GM19372 (cell line): Measurements from ENCODE around the gene STMN3.

Experiments used
- ATAC-seq: cut with Tn5 transposase; IDR thresholded peaks from one replicate; pipeline ENCODE4 v1.9.1; 2021; ENCODE audit warnings: mild to moderate bottlenecking, low read depth, moderate library complexity; ENCODE audit not compliant: unreplicated experiment

Gene STMN3

GRCh38 chr20:63592661-63593060, 60.6 kb downstream of the STMN3 start:
- no peak for ATAC-seq

DNA sequence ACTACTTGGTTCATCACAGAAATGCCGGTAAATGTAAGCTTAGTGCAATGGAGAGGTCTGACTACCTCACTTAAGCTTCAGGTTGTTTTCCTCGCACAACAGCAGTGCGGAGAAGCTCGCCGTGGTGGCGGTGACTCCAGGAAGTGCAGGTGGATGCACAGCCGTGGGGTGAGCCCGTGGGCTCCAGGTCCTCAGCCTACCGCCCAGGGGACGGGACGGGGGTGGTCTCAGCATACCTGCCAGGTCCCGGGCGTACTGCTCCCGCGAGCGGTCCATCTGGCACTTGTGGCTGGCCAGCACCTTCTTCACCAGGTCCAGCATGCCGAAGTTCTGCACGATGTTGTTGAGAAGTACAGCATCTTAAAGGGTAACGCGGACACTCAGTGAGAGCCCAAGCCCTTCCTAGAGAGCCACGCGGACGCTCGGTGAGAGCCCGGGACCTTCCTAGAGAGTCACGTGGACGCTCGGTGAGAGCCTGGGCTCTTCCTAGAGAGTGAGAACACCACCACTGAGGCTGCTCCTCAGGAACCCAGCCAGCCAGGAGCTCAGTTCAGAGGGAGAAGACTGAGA, 61.4 kb downstream of the STMN3 start:
- ATAC-seq: no peak

- ATAC-seq: no peak
Observed at GRCh38 chr20:63591147-63591533, 62.1 kb downstream of the STMN3 start.

DNA sequence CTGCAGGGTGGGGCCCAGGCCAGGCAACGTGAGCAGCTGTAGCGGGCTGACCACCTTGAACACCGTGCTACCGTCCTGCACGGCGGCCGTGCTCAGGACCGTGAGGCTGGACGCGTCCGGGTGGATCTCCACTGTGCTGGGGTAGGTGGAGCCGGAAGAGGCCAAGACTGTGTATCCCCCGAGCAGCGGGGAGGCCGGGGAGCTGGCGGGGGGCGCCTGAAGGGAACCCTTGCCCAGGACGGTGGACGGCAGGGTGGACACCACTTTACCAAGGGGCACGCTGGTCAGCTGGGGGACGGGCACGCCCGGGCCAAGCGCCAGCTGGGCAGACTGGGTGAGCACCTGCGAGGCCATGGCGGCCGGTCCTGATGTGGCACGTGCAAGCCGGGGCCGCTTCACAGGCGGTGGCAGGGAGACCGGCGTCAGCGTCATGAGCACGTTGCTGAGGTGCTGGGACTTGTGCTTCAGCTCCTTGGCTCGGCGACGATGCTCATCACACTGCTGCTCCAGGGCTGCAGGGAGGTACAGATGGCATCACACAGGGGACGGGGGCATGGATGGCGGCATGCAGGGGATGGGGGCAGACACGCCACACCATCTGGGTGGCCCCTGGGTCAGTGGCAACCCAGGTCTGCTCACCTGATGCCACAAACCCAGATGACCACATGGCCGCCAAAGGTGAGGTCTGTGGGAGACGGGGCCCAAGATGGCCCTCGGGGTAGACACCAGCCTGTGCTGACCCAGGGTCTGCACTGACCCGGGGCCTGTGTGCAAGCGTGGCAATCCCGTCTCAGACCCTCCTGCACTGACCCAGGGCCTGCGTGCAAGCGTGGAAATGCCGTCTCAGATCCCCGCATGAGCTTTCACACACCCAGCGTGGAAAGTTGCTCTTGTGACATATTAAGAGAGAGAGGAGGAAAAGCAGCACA, 62.7 kb downstream of the STMN3 start:
- no peak for ATAC-seq
